Measurements from ENCODE around the gene SYMPK. TPM values are rescaled to one million over a fixed set of nuclear protein-coding genes. Genes with fewer than 3 reads are reported as not detected.

SYMPK gene
- total RNA-seq, 2 experiments from 2014 or later = 84.4 to 118 TPM

GRCh38 chr19:45793876-45794275 lies 69.1 kb downstream of the SYMPK start:
- ChIA-PET CTCF (ENCODE audit: unreplicated experiment) (no interaction called here), POLR2A (no interaction called here)
- Histone ChIP-seq H4K20me1 (ENCODE audit: insufficient read depth, low read length) (0 out of 2 replicates have a peak, but pooled peaks cover 11% of the 10 kb centered on the region), H3K27ac (ENCODE audit: low read depth, low read length, poor library complexity, severe bottlenecking) (no peak overlapping the region), H3K9me3 (ENCODE audit: low read length) (no peaks in the 10 kb centered on the region), H3K4me1 (ENCODE audit: insufficient read depth, low read length, poor library complexity, severe bottlenecking) (peaks cover 25% of the 10 kb centered on the region), H3K36me3 (ENCODE audit: insufficient read depth, low read length) (peaks cover 14% of the 10 kb centered on the region), H3K4me3 (ENCODE audit: low read depth, low read length, poor library complexity, severe bottlenecking) (no peak overlapping the region), H3K79me2 (ENCODE audit: insufficient read depth, low read depth, low read length) (peaks cover 11% of the 10 kb centered on the region; the same call in 1 of the 2 replicates), H3K4me2 (ENCODE audit: low read length) (no peak overlapping the region), H3K9me2 (ENCODE audit: insufficient read depth, low read length) (no peaks in the 10 kb centered on the region), H2AFZ (ENCODE audit: low read length) (no peak overlapping the region)
- intact Hi-C loops (cut with micrococcal nuclease; ENCODE audit: unreplicated experiment) = no loop called here
- BruUV-seq (replicated peaks) = no TSS peak
- TF ChIP-seq, protein P1, sequence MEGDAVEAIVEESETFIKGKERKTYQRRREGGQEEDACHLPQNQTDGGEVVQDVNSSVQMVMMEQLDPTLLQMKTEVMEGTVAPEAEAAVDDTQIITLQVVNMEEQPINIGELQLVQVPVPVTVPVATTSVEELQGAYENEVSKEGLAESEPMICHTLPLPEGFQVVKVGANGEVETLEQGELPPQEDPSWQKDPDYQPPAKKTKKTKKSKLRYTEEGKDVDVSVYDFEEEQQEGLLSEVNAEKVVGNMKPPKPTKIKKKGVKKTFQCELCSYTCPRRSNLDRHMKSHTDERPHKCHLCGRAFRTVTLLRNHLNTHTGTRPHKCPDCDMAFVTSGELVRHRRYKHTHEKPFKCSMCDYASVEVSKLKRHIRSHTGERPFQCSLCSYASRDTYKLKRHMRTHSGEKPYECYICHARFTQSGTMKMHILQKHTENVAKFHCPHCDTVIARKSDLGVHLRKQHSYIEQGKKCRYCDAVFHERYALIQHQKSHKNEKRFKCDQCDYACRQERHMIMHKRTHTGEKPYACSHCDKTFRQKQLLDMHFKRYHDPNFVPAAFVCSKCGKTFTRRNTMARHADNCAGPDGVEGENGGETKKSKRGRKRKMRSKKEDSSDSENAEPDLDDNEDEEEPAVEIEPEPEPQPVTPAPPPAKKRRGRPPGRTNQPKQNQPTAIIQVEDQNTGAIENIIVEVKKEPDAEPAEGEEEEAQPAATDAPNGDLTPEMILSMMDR (conservative IDR thresholded peaks at IDR 0.05; ENCODE audit: low read length) = no peak
- no peak for TF ChIP-seq EZH2phosphoT487 (IDR thresholded peaks at IDR 0.05; ENCODE audit: borderline replicate concordance, low read depth, low read length)
- DNase-seq (ENCODE audit: low spot score) = no peak

- Histone ChIP-seq H3K4me3 (ENCODE audit: low read depth, low read length, poor library complexity, severe bottlenecking) (peak overlapping the region; percentile 45), H3K79me2 (ENCODE audit: insufficient read depth, low read depth, low read length) (peaks cover 11% of the 10 kb centered on the region; the same call in 1 of the 2 replicates), H3K9me3 (ENCODE audit: low read length) (no peaks in the 10 kb centered on the region), H4K20me1 (ENCODE audit: insufficient read depth, low read length) (0 out of 2 replicates have a peak, but pooled peaks cover 11% of the 10 kb centered on the region), H2AFZ (ENCODE audit: low read length) (no peak overlapping the region), H3K9me2 (ENCODE audit: insufficient read depth, low read length) (no peaks in the 10 kb centered on the region), H3K4me2 (ENCODE audit: low read length) (peak overlapping the region; percentile 48), H3K4me1 (ENCODE audit: insufficient read depth, low read length, poor library complexity, severe bottlenecking) (peaks cover 25% of the 10 kb centered on the region), H3K36me3 (ENCODE audit: insufficient read depth, low read length) (peaks cover 21% of the 10 kb centered on the region), H3K27ac (ENCODE audit: low read depth, low read length, poor library complexity, severe bottlenecking) (no peak overlapping the region)
- DNase-seq (ENCODE audit: low spot score) = no peak
- TF ChIP-seq, protein P1 (conservative IDR thresholded peaks at IDR 0.05; ENCODE audit: low read length) = no peak
- no peak for TF ChIP-seq EZH2phosphoT487 (IDR thresholded peaks at IDR 0.05; ENCODE audit: borderline replicate concordance, low read depth, low read length)
- intact Hi-C loops (cut with micrococcal nuclease; ENCODE audit: unreplicated experiment) = no loop called here
- ChIA-PET POLR2A (no interaction called here), CTCF (ENCODE audit: unreplicated experiment) (interaction anchor here (0.6 to 1.0 kb wide), 2 partner anchors 11 to 202 kb away, joined by 3 to 5 read pairs; partner anchors contain the start of gene CCDC61)
- no TSS peak for BruUV-seq (replicated peaks)
These were observed 69.8 kb downstream of the SYMPK start for GRCh38 chr19:45793178-45793564.

DNA sequence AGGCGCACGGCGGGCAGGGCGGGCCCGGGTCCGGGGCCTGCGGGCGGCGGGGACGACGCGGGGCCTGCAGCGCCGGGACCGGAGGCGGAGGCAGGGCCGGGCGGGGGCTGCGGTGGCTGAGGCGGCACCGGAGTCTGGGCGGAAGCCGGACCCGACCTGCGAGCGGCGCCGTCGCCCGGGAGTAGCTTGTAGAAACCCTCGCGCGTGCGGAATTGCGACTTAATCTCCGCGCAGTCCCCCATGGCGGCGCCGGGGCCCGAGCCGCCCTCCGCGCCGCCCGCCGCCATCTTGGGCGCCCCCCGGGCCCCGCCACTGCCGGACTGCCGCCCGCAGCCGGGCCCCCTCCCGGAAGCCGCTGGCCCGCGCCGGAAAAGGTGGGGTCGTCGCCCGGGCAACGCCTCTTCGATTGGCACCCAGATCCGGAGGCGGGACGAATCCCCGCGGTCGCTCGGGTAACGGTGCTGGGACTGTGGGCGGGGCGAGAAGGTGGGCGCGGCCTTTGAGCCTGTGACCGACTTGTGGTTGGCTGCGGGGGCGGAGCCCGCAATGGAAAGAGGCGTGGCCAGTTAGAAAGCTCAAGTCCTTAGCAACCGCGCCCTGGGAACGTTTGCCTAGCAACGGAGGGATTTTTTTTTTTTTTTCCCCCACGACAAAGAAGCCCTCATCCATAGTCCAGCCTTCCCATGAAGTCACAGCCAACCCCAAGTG lies 70.3 kb downstream of the SYMPK start, which contains the start of gene DMWD:
Gene DMWD, minus strand, starts transcription at position 376 of the 708 bp plus-strand sequence. Its CDS starts 89 bp downstream, at position 287.
- peaks cover 22% of the 10 kb centered on the region for H3K36me3 ChIP-seq (ENCODE audit: insufficient read depth, low read length)
- no TSS peak for BruUV-seq (replicated peaks)
- 0 out of 2 replicates have a peak, but pooled peaks cover 11% of the 10 kb centered on the region for H4K20me1 ChIP-seq (ENCODE audit: insufficient read depth, low read length)
- TF ChIP-seq EZH2phosphoT487 (IDR thresholded peaks at IDR 0.05; ENCODE audit: borderline replicate concordance, low read depth, low read length) = no peak
- TF ChIP-seq, protein P1 (conservative IDR thresholded peaks at IDR 0.05; ENCODE audit: low read length) = no peak
- peak within 1 kb of the TSS; percentile 94 for H3K4me3 ChIP-seq (ENCODE audit: low read depth, low read length, poor library complexity, severe bottlenecking)
- no peak within 1 kb of the TSS for H2AFZ ChIP-seq (ENCODE audit: low read length)
- ChIA-PET POLR2A (no interaction called here), CTCF (ENCODE audit: unreplicated experiment) (interaction anchor here (0.6 to 1.0 kb wide), 2 partner anchors 11 to 203 kb away, joined by 3 to 5 read pairs; partner anchors contain the start of gene CCDC61)
- H3K9me3 ChIP-seq (ENCODE audit: low read length) = no peaks in the 10 kb centered on the region
- H3K27ac ChIP-seq (ENCODE audit: low read depth, low read length, poor library complexity, severe bottlenecking) = no peak within 1 kb of the TSS
- H3K79me2 ChIP-seq (ENCODE audit: insufficient read depth, low read depth, low read length) = peaks cover 11% of the 10 kb centered on the region; the same call in 1 of the 2 replicates
- no peaks in the 10 kb centered on the region for H3K9me2 ChIP-seq (ENCODE audit: insufficient read depth, low read length)
- H3K4me2 ChIP-seq (ENCODE audit: low read length) = peak within 1 kb of the TSS; percentile 100
- intact Hi-C loops (cut with micrococcal nuclease; ENCODE audit: unreplicated experiment) = no loop called here
- DNase-seq (ENCODE audit: low spot score) = peak; percentile 99
- peaks cover 25% of the 10 kb centered on the region for H3K4me1 ChIP-seq (ENCODE audit: insufficient read depth, low read length, poor library complexity, severe bottlenecking)

All from OCI-LY7 (cell line).